HG02970 (cell line): ENCODE measurements around the gene NRXN2.

Experiments
- ATAC-seq: cut with Tn5 transposase; IDR thresholded peaks from one replicate; pipeline ENCODE4 v1.9.1; 2021; ENCODE audit warnings: mild to moderate bottlenecking, moderate library complexity, moderate number of reproducible peaks; ENCODE audit not compliant: unreplicated experiment, low FRiP score

The NRXN2 gene

GRCh38 chr11:64619811-64620380 is 103.1 kb downstream of the NRXN2 start:
- no peak for ATAC-seq

DNA sequence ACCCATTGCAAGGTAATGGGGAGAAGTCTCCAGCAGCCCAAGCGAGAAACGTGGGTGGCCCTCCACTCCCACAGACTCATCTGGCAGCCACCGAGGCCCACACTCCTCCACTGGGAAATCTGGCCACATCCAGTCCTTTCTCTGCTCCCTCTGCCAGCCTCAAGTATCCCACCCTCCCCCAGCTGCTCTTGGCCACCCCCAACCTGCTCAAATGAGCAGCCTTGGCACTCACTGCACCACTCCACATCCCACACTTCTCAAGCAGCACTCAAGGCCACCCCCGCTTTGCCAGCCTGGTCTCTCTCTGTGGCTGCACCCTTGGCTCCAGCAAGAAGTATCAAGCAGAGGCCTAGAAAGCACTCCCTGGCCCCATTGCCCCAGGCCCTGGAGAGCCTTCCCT is 103.8 kb downstream of the NRXN2 start:
- no peak for ATAC-seq

- ATAC-seq: no peak
Observed at GRCh38 chr11:64616817-64617216, 106.2 kb downstream of the NRXN2 start.

DNA sequence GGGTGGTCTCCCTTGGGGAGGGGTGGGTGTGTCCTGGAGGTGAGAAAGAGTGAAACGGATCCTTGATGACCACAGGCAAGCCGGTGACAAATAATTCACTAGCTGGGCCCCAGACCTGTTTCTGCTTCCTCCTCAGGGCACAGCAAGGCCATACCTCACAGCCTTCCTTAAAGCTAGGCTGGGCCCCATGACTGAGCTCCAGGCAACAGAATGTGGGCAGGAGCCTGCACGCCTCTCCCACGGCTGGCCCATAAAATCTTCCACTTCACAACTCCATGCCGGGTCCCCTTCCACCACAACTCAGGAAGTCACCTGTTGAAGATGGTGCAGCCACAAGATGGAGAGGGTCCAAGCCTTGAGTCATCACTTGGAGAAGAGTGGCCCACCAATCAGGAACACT is 108.1 kb downstream of the NRXN2 start:
- ATAC-seq: no peak

- ATAC-seq: no peak
Observed at GRCh38 chr11:64613648-64614047, 109.3 kb downstream of the NRXN2 start.

DNA sequence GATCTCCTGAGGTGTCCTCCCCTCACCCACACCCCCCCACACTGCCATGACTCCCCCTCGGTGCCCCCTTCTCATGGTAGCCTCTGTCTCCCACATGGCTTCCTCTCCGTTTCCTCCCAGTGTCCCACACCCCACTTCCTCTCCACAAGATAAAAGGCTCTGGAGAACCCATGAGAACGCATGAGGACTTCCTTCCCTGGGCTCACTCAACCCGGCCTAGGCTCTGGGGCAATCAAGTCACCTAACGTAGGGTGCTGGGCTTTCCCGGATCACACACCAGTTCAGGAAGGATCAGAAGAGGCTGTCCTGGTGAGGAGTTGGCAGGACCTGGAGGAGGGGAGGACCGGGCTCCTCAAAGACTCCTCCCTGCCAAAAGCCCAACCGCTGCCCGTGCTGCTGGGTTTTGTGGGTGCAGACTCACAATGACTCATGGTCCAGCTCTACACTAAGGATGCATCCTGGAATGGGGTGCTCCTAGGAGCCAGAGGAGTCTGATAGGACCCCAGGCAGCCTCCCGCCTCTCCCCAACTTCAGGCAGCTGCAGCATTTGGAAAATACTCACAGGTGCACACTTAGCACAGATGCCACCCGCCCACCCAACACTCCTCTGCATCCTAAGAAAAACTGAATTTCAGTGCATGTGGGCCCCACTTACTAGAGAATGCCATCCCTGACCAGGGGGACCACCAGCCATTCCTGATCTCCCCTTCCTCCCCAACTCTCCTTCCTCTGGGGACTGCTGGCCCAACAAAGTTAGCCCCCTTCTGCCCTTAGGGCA is 110.9 kb downstream of the NRXN2 start:
- ATAC-seq: no peak

DNA sequence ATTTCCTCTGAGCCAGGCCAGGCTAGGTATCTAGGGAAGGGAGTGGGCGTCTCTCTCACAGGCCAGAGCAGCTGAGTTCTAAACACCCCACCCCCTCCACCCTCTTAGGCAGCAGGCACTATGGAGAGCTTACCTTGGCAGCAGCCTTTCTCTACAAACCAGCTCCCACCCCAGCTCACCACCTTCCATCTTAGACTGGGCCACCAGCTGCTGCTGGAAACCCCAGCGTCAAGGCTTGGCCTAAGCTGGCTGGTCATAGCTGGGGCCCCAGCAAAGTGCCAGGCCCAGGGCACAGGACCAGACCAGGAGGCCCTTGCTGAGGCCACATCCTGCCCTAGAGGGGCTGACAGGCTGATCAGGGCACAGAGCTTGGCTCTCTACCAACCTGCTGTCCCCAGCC is 111.8 kb downstream of the NRXN2 start:
- ATAC-seq: no peak

- ATAC-seq: no peak
Observed at GRCh38 chr11:64610596-64610995, 112.4 kb downstream of the NRXN2 start.

DNA sequence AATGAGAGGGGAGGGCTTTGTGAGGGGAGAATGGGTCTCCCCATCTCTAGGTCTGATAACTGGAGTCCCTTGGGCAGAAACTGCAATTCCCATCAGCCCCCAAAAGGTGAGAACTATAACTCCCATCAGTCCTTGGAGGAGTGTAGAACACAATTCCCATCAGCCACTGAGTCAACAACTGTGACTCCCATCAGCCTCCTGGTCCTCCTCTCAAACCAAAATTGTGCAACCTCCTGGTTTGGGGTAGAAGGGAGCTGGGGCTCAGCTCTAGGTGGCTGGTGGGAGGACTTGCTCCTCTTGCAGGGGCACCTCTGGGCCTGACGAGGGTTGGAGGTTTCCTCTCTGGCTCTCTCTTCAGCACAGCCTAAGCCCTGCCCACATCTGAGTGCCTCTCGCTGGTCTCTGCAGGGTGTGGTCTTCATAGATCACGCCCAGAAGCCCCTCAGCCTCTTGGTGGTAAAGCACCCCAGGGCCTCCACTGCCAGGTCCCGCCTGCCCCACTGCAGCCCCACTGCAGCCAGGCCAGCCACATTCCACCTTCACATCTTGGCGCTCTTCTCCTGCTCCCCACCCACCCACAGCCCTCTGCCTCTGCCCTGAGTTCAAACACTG is 113.5 kb downstream of the NRXN2 start:
- ATAC-seq: no peak

- ATAC-seq: no peak
Observed at GRCh38 chr11:64608636-64609035, 114.4 kb downstream of the NRXN2 start.

DNA sequence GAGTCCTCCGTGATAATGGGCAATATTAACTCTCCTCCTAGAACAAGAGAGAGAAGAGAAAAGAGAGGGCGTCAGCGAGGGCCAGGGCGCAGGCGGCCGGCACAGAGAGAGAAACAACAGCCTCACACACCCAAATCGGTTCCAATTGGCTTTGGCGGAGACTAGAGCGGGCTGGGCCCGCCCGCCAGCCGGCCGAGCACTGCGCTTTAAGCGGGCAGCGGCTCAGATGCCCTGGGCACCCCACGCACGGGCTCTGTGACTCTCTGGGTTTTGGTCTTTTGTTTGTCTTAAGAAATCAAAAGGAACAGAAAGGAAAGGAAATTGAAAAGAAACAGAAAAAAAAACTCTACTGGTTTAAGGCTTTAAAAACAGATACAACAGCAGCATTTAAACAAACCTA is 115.0 kb downstream of the NRXN2 start:
- no peak for ATAC-seq

DNA sequence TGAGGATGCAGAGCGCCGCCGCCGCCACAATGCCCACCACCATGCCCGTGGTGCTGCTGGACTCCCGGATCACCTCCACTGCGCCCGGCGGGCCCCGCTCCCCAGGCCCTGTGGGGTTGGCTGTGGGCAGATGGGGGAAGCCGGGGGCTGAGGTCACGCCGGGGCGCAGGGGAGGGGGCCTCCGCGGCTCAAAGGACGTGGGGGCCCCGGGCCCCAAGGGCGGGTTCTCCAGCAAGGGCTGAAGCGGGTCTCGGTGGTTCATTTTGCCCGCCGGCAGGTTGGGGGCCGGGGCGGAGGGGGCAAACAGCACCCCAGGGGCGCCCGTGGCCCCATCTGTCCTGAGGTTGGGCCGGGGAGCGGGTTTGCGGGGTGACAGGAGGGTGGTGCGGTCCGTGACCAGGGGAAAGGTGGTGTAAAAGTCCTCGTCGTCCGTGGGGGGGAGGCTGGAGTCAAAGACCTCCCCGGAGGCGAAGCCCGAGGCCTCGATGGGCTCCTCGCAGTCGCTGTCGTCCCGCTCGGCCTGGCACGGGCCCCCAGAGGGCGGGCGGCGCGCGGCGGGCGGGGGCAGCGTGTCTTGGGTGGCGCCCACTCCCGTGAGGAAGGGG is 115.5 kb downstream of the NRXN2 start:
- no peak for ATAC-seq

GRCh38 chr11:64606796-64607380 is 116.1 kb downstream of the NRXN2 start:
- ATAC-seq: no peak

DNA sequence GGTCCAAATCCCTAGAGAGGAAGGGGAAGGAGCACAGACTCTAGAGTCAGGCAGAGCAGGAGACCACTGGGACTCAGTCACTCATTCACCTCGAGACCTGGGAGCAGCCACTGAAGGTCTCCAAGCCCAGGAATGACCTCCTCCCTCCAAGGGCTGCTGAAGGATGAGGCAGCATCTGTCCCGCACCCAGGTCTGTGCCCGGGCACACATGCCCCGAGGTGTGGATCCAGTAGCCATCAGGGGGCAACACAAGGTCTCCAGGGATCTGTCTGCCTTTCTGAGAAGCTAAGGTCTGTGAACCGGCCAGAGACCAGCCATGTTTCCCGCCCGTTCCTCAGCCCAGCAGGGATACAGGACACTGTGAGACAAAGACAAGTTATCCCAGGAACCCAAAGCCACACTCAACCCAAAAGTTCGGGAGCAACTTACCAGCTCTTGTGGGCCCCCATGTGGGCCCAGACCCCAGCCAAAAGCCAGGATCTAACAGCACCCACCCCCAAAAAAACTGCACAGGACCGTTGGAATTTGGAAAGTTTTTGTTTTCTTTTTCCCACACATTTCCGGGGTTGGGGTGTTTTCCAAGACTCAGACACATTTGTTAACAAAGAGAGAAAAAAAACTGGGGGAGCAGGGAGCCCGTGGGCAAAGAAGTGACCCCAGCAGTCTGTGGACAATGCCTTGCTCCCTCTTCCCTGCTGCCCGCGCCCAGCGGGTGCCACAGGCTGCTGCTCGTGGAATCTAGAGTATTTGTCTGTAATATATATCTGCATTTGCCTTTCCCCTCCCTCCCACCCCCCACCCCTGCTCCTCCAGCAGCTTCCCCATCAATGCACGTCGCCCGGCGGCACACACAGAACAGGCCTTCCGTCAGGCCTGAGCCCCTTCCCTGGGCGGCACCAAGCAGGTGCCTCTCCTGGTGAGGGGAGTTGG is 117.1 kb downstream of the NRXN2 start:
- ATAC-seq: no peak

GRCh38 chr11:64605244-64605560 is 117.8 kb downstream of the NRXN2 start:
- no peak for ATAC-seq

DNA sequence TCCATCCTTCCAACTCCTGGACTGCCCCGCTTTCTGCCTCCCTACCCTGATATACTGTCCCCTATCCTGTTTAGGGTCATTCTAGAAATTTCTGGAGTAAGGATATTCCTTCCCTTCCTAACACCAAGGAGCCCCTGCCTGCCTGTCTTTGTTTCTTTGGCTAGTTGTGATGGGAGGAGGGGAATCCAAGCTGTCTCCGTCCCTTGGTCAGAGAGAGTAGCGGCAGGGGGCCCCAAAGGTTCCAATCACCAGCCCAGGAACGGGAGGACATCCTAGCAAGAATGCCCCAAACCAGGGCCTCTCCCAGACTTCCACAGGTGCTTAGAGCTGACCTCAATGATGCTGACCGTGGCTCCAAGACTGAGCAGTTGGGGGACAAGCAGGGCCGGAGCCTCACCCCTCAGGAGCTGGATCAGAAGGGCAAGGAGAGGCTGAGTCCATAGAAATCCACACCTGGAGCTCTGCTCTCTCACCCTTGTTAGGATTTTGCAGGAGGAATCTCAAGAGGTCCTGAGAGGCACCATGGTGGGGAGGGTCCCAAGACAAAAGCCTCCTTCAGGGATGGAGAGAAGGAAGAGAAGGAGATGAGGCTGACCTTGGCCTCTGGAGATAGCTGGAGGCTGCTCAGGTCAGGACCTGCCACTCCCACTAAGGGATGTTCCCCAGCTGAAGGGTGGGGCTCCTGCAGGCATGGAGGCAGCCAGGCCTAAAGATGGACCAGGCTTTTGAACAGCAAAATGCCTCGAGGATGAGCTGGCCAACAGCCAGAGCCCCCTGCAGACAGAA is 118.3 kb downstream of the NRXN2 start:
- ATAC-seq: no peak

DNA sequence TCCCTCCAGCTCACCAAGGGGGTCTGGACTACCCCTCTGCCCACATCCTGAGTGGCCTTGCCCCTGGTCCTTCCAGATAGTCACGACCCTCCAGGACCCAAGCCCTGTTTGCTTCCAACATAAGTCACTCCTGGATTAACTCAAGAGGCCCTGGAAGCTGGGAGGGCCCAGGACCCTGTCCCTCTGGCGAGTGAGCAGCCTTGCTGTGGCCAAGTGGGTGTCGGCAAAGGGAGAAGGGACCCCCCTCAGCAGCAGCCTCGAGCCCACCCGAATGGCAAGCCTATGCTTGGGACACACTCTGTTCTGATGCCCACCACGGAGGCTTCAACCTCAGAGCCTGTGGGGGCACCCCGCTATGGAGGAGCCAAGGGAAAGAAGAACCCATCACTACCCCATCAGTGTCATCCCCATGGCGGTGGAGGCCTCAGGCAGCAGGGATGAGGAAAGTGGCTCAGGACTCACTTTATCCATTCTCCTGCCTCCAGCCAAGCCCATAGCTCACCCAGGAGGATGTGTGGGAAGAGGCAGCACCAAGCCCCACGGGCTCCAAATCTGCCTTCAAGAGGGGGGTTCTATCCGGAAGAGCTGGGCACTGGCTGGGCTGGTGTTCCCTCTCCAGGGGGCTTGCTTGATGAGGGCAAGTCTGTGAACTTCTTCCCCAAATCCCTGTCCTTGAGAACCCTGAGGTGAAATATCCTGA is 119.4 kb downstream of the NRXN2 start:
- ATAC-seq: no peak

DNA sequence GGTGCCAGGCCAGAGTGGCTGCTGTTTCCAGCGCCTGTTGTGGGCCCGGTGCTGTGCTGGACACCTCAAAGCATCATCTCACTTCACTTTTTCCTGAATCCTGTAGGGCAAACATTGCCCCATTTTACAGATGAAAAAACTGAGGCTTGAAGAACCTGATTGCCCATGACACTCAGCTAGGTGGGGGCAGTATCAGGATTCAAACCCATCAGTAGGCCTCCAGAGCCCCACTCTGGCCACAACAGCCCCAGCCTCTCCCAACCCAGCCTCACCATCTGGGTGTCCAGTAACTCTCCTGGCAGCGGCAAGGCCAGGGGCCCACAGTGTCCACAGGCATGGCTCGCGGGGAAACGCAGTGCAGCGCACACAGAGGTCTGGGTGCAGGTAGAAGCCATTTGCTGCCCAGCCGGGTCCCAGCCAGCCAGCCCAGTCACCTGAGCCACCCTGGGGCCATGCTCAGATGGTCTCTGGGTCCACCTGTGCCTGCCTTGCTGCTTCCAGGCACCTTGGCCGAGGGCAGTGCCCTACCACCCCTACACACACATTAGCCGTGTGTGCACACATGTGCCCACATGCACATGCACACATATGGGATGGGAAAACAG is 120.4 kb downstream of the NRXN2 start:
- ATAC-seq: no peak
